GM19328 (cell line): Measurements from ENCODE around the gene ANKRD49.

Experiments used
- ATAC-seq: cut with Tn5 transposase; IDR thresholded peaks from one replicate; pipeline ENCODE4 v1.9.1; 2021; ENCODE audit warnings: mild to moderate bottlenecking, moderate library complexity; ENCODE audit not compliant: unreplicated experiment

Gene ANKRD49

DNA sequence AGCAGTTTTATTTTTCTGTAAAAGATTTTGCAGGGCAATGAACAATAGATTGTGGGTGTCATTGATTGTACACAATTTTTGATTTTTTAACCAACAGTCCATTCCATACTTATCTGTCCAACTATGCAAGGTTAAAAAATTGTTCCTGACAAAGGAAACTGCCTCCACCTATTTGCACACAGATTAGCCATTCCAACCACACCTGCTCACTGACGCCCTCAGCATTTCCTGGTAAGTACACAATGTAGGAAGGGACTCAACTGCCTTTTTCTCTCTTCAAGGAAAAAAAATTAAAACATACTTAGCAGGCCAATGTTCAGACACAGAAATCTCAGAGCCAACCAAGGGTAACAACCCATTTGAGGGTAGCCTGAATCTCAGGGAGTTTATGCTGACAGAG is 45.6 kb downstream of the ANKRD49 start:
- ATAC-seq, result no peak

DNA sequence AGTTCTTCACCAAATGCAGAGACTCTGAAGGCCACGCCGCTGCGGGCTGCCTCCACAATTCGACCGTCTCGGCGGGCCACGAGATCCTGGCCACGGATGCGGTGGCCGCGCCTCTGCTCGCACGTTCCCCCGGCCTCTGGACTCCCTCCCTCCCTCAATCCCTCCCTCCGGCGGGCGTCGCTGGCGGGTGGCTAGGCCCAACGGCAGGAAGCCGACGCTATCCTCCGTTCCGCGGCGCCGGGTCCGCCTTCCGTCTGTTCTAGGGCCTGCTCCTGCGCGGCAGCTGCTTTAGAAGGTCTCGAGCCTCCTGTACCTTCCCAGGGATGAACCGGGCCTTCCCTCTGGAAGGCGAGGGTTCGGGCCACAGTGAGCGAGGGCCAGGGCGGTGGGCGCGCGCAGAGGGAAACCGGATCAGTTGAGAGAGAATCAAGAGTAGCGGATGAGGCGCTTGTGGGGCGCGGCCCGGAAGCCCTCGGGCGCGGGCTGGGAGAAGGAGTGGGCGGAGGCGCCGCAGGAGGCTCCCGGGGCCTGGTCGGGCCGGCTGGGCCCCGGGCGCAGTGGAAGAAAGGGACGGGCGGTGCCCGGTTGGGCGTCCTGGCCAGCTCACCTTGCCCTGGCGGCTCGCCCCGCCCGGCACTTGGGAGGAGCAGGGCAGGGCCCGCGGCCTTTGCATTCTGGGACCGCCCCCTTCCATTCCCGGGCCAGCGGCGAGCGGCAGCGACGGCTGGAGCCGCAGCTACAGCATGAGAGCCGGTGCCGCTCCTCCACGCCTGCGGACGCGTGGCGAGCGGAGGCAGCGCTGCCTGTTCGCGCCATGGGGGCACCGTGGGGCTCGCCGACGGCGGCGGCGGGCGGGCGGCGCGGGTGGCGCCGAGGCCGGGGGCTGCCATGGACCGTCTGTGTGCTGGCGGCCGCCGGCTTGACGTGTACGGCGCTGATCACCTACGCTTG is 50.2 kb downstream of the ANKRD49 start, which contains the start of gene FUT4:
TSS of gene FUT4 (plus strand) at position 227 of the 951 bp plus-strand sequence. CDS start at position 440, 213 bp downstream.
- ATAC-seq, result peak; percentile 85

DNA sequence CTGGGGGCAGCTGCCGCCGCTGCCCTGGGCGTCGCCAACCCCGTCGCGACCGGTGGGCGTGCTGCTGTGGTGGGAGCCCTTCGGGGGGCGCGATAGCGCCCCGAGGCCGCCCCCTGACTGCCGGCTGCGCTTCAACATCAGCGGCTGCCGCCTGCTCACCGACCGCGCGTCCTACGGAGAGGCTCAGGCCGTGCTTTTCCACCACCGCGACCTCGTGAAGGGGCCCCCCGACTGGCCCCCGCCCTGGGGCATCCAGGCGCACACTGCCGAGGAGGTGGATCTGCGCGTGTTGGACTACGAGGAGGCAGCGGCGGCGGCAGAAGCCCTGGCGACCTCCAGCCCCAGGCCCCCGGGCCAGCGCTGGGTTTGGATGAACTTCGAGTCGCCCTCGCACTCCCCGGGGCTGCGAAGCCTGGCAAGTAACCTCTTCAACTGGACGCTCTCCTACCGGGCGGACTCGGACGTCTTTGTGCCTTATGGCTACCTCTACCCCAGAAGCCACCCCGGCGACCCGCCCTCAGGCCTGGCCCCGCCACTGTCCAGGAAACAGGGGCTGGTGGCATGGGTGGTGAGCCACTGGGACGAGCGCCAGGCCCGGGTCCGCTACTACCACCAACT is 51.0 kb downstream of the ANKRD49 start:
- no peak for ATAC-seq

DNA sequence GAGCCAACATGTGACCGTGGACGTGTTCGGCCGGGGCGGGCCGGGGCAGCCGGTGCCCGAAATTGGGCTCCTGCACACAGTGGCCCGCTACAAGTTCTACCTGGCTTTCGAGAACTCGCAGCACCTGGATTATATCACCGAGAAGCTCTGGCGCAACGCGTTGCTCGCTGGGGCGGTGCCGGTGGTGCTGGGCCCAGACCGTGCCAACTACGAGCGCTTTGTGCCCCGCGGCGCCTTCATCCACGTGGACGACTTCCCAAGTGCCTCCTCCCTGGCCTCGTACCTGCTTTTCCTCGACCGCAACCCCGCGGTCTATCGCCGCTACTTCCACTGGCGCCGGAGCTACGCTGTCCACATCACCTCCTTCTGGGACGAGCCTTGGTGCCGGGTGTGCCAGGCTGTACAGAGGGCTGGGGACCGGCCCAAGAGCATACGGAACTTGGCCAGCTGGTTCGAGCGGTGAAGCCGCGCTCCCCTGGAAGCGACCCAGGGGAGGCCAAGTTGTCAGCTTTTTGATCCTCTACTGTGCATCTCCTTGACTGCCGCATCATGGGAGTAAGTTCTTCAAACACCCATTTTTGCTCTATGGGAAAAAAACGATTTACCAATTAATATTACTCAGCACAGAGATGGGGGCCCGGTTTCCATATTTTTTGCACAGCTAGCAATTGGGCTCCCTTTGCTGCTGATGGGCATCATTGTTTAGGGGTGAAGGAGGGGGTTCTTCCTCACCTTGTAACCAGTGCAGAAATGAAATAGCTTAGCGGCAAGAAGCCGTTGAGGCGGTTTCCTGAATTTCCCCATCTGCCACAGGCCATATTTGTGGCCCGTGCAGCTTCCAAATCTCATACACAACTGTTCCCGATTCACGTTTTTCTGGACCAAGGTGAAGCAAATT is 51.7 kb downstream of the ANKRD49 start:
- ATAC-seq, result no peak

DNA sequence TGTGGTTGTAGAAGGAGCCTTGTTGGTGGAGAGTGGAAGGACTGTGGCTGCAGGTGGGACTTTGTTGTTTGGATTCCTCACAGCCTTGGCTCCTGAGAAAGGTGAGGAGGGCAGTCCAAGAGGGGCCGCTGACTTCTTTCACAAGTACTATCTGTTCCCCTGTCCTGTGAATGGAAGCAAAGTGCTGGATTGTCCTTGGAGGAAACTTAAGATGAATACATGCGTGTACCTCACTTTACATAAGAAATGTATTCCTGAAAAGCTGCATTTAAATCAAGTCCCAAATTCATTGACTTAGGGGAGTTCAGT is 52.3 kb downstream of the ANKRD49 start:
- ATAC-seq, result no peak

DNA sequence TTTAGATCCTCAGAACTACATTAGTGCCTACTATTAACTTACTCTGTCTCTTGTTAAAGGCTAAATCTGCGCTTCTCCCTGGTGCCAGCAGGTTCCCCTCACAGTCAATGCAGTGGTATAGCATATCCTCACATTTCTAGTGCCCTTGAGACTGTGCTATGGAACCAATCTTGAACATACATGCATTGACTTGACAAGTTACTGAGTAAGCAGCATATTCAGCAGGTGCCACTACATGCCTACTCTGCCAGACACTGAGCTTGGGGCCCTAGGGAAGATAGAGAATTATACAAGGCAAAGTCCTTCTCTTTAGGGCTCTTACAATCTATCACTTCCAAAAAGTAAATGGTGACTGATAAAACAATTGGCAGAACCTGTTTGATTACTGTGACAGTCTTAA is 53.1 kb downstream of the ANKRD49 start:
- ATAC-seq, result no peak

DNA sequence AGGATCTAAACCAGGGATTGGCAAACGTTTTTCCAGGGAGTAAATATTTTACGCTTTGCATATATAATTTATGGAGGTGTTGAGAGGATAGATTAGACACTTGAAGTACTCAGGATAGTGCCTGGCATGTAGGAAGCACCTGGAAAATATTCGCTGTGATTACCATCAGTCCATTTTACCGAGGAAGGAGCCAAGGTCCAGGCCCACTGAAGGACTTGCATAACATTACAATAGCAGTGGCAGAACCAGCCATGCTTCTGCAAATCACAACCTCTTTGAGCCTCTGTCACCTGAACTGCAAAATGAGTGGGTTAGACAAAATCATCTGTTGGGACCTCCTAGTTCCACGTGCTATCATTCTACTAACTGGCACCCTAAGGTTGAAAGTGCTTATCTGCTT is 55.4 kb downstream of the ANKRD49 start:
- ATAC-seq, result no peak
